GM06990 (cell line): Measurements from ENCODE around the gene DENND1A.

Experiments
- DNase-seq: peaks from one replicate; pipeline ENCODE4 v3.0.0-alpha.2; 2011; ENCODE audit not compliant: insufficient read length; ENCODE audit errors: extremely low read depth
- H3K27me3 ChIP-seq: replicated peaks from 2 replicates; pipeline ENCODE4 v1.6.0; 2011; ENCODE audit warnings: low read length; ENCODE audit not compliant: control insufficient read depth, insufficient read depth
- H3K36me3 ChIP-seq: 2 replicates; pipeline ENCODE4 v1.5.1; 2011; ENCODE audit warnings: low read length; ENCODE audit not compliant: control insufficient read depth, insufficient read depth
- H3K4me3 ChIP-seq: replicated peaks from 2 replicates; pipeline ENCODE4 v1.5.1; 2011; ENCODE audit warnings: low read depth, mild to moderate bottlenecking, control low read depth, low read length
- CTCF ChIP-seq: IDR thresholded peaks from 2 replicates; pipeline ENCODE4 v1.5.1; 2011; ENCODE audit warnings: low read length, control low read depth, mild to moderate bottlenecking, inconsistent platforms; ENCODE audit not compliant: insufficient read depth, poor library complexity, severe bottlenecking

Gene DENND1A

GRCh38 chr9:123331346-123332060 is 598.4 kb downstream of the DENND1A start:
- Histone ChIP-seq H3K36me3 (no peaks in the 10 kb centered on the region), H3K4me3 (no peak overlapping the region), H3K27me3 (no peaks in the 10 kb centered on the region)
- no peak for DNase-seq
- TF ChIP-seq CTCF: no peak
